ENCODE measurements around the gene SLC6A11. TPM values are rescaled to one million over a fixed set of nuclear protein-coding genes. Genes with fewer than 3 reads are reported as not detected.

The SLC6A11 gene
- total and polyA plus RNA-seq, 2 of the 8 experiments (the other 6 are each of a cell fraction or from before 2014, with no cell fraction given) = 0.78 to 1.5 TPM

GRCh38 chr3:10919636-10920035, 103.6 kb downstream of the SLC6A11 start:
- H2BK15ac ChIP-seq (ENCODE audit: low read length) = no peak overlapping the region
- H2BK5ac ChIP-seq (ENCODE audit: low read depth, low read length) = no peak overlapping the region
- FAIRE-seq = no peak
- no peak overlapping the region for H4K8ac ChIP-seq (ENCODE audit: extremely low read depth, insufficient read depth, low read length)
- no peak overlapping the region for H3K23ac ChIP-seq (ENCODE audit: insufficient read length)
- H3K27ac ChIP-seq (ENCODE audit: low read depth, low read length) = no peak overlapping the region
- H3K4me2 ChIP-seq (ENCODE audit: insufficient read depth in 1 of 2, low read depth in 2 of 2, low read length in 2 of 2) = no peak overlapping the region
- no peaks in the 10 kb centered on the region for H3K79me1 ChIP-seq (ENCODE audit: low read depth, low read length)
- no peak overlapping the region for H3K14ac ChIP-seq (ENCODE audit: insufficient read length)
- no peak overlapping the region for H3K4me3 ChIP-seq (ENCODE audit: extremely low read depth in 1 of 4, insufficient read depth in 2 of 4, low read depth in 3 of 4, low read length in 4 of 4)
- no peak overlapping the region for H4K5ac ChIP-seq (ENCODE audit: insufficient read length, low read depth, low read length)
- H4K20me1 ChIP-seq (replicated peaks in 1 of 2; ENCODE audit: control insufficient read depth in 1 of 2, insufficient read depth in 2 of 2, low read length in 2 of 2) = no peaks in the 10 kb centered on the region
- ChIA-PET POLR2A (ENCODE audit: partially characterized antibody) (no interaction called here), CTCF (ENCODE audit: partially characterized antibody) (interaction anchor here (0.8 to 2.6 kb wide), 3 partner anchors 22 to 403 kb away, joined by 3 to 8 read pairs (median 3); no protein-coding TSS in a partner anchor)
- no peaks in the 10 kb centered on the region for H3K79me2 ChIP-seq (ENCODE audit: control insufficient read depth in 1 of 2, insufficient read depth in 2 of 2, low read length in 2 of 2)
- no peaks in the 10 kb centered on the region for H3K23me2 ChIP-seq (ENCODE audit: low read depth, low read length)
- H2AK5ac ChIP-seq (ENCODE audit: low read depth, low read length) = no peak overlapping the region
- no peaks in the 10 kb centered on the region for H3K9me3 ChIP-seq (ENCODE audit: insufficient read depth in 2 of 2, low read depth in 1 of 2, low read length in 1 of 2)
- no peaks in the 10 kb centered on the region; a peak in 1 of 7 replicates for H3K27me3 ChIP-seq (replicated peaks in 1 of 4; ENCODE audit: control insufficient read depth in 3 of 4, extremely low read depth in 1 of 4, insufficient read depth in 3 of 4, low read length in 3 of 4)
- H3K36me3 ChIP-seq (ENCODE audit: control insufficient read depth in 2 of 4, insufficient read depth in 4 of 4, low read length in 3 of 4) = no peaks in the 10 kb centered on the region
- H4K91ac ChIP-seq (replicated peaks; ENCODE audit: insufficient read length, low read length) = no peak overlapping the region
- no peak overlapping the region for H3K4ac ChIP-seq (replicated peaks; ENCODE audit: insufficient read length, low read depth, low read length)
- no peak overlapping the region for H2BK12ac ChIP-seq (ENCODE audit: low read depth, low read length)
- 88% methylated on average over 5 of the region's 5 CpGs; no CpG with 5 or more reads in 1 of the 2 experiments for WGBS, 2 experiments (ENCODE audit: extremely low coverage in 1 of 2, insufficient coverage in 1 of 2, insufficient read length in 1 of 2, insufficient replicate concordance in 2 of 2, low coverage in 1 of 2, low lambda C conversion rate in 2 of 2, missing lambda C conversion rate in 1 of 2)
- DNase-seq (ENCODE audit: low read depth in 1 of 2, low spot score in 2 of 2) = no peak
- no peaks in the 10 kb centered on the region for H3K4me1 ChIP-seq (replicated peaks in 1 of 4; ENCODE audit: control insufficient read depth in 3 of 4, insufficient read depth in 4 of 4, low read length in 3 of 4)
- no peak overlapping the region for H2AFZ ChIP-seq (ENCODE audit: low read length)
- no peak overlapping the region for H3K18ac ChIP-seq (ENCODE audit: extremely low read depth, low read length)
- no peak overlapping the region for H2BK120ac ChIP-seq (replicated peaks; ENCODE audit: low read depth, low read length)
- no peak overlapping the region for H3K56ac ChIP-seq (replicated peaks; ENCODE audit: insufficient read length, low read depth, low read length)
- H3K9ac ChIP-seq (replicated peaks in 1 of 4; ENCODE audit: extremely low read depth in 1 of 4, low read depth in 3 of 4, low read length in 3 of 4) = no peak overlapping the region
- H2BK20ac ChIP-seq (ENCODE audit: low read length) = no peak overlapping the region
- TF ChIP-seq SAP30 (IDR thresholded peaks at IDR 0.05; ENCODE audit: insufficient read depth, insufficient replicate concordance, low read length) (no peak), HDAC2 (IDR thresholded peaks at IDR 0.05; ENCODE audit: borderline replicate concordance in 1 of 2, low read depth in 2 of 2, low read length in 2 of 2) (no peak), FOSL1 (IDR thresholded peaks at IDR 0.05; ENCODE audit: insufficient read depth, low read depth, low read length) (no peak), USF2 (IDR thresholded peaks at IDR 0.05; ENCODE audit: low read length) (no peak), MAFK (IDR thresholded peaks at IDR 0.05; ENCODE audit: low read depth, low read length) (no peak), POU5F1 (IDR thresholded peaks at IDR 0.05; ENCODE audit: low read depth, low read length) (no peak), CHD2 (IDR thresholded peaks at IDR 0.05; ENCODE audit: low read length) (no peak), KDM4A (IDR thresholded peaks at IDR 0.05; ENCODE audit: low read depth, low read length, severe bottlenecking) (no peak), RNF2 (IDR thresholded peaks at IDR 0.05; ENCODE audit: borderline replicate concordance, low read depth, low read length, missing control alignments, poor library complexity, severe bottlenecking) (no peak), SIN3A (conservative IDR thresholded peaks at IDR 0.05 in 1 of 2, IDR thresholded peaks at IDR 0.05 in 1 of 2; ENCODE audit: low read depth in 1 of 2, low read length in 2 of 2) (no peak), GTF2F1 (IDR thresholded peaks at IDR 0.05; ENCODE audit: borderline replicate concordance, low read depth, low read length) (no peak), JUN (IDR thresholded peaks at IDR 0.05; ENCODE audit: low read depth, low read length) (no peak)

Data from H1 (cell line).